Ectodermal cell (in vitro differentiated cells): Measurements from ENCODE around the gene NKX2-8.

ENCODE experiments used
- H3K27ac ChIP-seq: 2 replicates; pipeline ENCODE4 v1.7.0; 2013; ENCODE audit warnings: mild to moderate bottlenecking, low read depth, low read length; ENCODE audit not compliant: insufficient read depth, poor library complexity, severe bottlenecking
- H3K27me3 ChIP-seq: 2 replicates; pipeline ENCODE4 v1.7.0; 2013; ENCODE audit warnings: mild to moderate bottlenecking, low read length; ENCODE audit not compliant: insufficient read depth, control insufficient read depth, poor library complexity, severe bottlenecking
- H3K36me3 ChIP-seq: one replicate; pipeline ENCODE4 v1.7.0; 2013; ENCODE audit warnings: low read length; ENCODE audit not compliant: control insufficient read depth, insufficient read depth
- H3K4me1 ChIP-seq: one replicate; pipeline ENCODE4 v1.7.0; 2013; ENCODE audit warnings: low read length; ENCODE audit not compliant: control insufficient read depth, insufficient read depth
- H3K4me3 ChIP-seq: 2 replicates; pipeline ENCODE4 v1.7.0; 2013; ENCODE audit warnings: low read depth, low read length, control low read depth; ENCODE audit not compliant: insufficient read depth
- H3K9me3 ChIP-seq: 2 replicates; pipeline ENCODE4 v1.7.0; 2013; ENCODE audit warnings: mild to moderate bottlenecking, low read length, moderate library complexity; ENCODE audit not compliant: control insufficient read depth
- WGBS, 2 experiments: methylation state at CpG; one replicate each; pipeline ENCODE4 v1.1.7; 2013; ENCODE audit warnings: missing lambda C conversion rate in 2 of 2; 5-methylcytosine and 5-hydroxymethylcytosine counted together

NKX2-8 gene

DNA sequence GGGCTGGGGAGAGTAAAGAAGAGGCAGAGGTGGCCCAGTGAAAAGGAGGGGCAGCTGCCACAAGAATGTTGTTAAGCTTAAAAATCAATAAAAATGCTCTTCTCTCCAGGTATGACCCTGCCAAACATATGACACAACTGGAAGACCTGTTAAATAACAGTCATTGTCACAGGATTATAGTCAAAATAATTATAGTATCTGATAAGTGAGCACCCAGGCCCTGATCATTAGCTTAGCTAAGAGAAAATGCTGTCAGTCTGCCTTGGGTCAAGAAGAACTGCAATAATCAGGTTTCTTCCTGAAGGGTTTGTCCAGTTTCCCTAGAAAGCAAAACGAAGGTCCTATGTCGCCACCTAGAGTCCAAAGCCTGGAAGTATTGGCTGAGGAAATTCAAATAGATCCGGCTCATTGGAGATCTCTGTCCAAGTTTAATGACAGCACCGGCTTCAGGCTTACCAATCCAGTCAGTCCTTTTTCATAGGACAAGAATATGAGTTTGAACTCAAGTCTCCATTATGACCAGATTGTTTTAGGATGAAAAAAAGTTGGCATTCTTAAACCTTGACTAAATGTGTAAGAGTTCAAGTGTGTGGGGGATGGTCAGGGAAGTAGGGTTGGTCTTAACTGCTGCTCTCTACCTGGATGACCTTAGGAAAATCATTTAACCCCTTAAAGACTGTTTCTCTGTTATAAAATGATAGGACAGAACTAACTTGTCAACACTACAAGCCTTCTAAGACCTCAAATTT is 22.5 kb upstream of the NKX2-8 start:
- WGBS, 2 experiments, result 2 to 4% methylated on average over 4 of the region's 4 CpGs

DNA sequence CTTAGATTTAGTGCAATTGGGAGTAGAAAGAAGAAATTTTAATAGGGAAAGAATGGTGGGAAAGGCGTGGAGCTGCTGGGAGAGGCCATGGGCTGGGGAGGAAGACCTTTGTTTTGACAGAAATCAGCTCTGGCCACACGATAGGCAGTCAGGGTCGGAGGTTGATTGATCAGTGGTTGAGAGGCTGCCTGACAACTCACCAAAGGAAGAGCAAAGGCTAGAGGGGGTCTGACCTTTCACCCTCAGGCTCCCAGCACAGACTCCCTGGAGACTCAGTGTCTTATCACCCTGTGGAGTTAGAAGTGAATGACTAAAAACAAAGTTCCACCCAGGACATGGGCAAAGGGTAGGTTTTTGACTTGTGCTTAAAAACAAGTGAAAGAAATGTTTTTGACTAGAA is 18.0 kb upstream of the NKX2-8 start:
- Histone ChIP-seq H3K9me3 (no peaks in the 10 kb centered on the region), H3K4me1 (peaks cover 9% of the 10 kb centered on the region), H3K36me3 (no peaks in the 10 kb centered on the region), H3K27me3 (peaks cover 44% of the 10 kb centered on the region), H3K4me3 (no peak overlapping the region), H3K27ac (no peak overlapping the region)
- 11% methylated on average over 3 of the region's 3 CpGs for WGBS, 2 experiments

More for the DNA sequence above, 22.5 kb upstream of the NKX2-8 start:
- H3K4me1 ChIP-seq, result peaks cover 9% of the 10 kb centered on the region
- H3K27ac ChIP-seq, result no peak overlapping the region
- H3K9me3 ChIP-seq, result no peaks in the 10 kb centered on the region
- no peaks in the 10 kb centered on the region for H3K36me3 ChIP-seq
- no peak overlapping the region for H3K4me3 ChIP-seq
- H3K27me3 ChIP-seq, result peaks cover 15% of the 10 kb centered on the region

DNA sequence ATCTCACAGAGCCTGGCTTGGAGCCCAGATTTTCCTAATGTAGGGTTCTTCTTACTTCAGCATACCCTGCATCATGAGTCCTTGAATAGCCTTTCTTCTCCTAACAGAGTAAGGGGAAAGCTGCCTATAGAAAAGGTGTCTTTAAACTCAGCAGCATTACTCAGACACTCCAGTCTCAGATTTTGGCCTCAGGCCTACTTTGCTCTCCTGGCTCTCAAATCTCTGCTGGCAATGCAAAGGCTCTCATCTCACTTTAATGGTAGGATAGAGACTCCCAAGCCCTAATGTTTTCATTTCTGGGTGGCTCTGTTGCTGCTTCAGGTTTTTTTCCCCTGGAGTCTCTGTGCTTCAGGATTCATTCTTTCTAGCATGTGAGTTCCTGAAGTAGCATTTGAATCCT is 9.1 kb upstream of the NKX2-8 start:
- Histone ChIP-seq H3K36me3 (no peaks in the 10 kb centered on the region), H3K4me3 (no peak overlapping the region), H3K9me3 (no peaks in the 10 kb centered on the region), H3K4me1 (no peaks in the 10 kb centered on the region), H3K27ac (no peak overlapping the region), H3K27me3 (peaks cover 99% of the 10 kb centered on the region)

DNA sequence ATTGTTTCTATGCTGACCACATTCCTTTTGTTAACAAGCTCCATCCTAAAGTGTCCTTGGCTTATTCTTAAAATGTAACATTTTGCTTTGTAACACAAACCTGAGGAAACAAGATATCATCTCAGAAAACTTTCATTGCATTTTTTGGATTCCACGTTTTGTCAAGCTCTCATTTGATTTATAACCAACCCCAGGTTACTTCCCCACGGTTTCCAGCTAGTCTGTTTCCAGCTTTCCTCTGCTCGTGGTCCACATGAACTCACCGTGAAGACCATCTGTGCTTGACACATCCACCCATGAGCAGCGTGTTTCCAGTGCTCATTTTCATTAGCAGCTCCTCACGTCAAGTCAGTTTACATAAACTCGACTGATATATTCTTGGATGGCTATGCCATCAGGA is 6.4 kb upstream of the NKX2-8 start:
- no peaks in the 10 kb centered on the region for H3K9me3 ChIP-seq
- peaks cover 100% of the 10 kb centered on the region for H3K27me3 ChIP-seq
- WGBS, 2 experiments, result 31 to 36% methylated on average over 7 of the region's 7 CpGs

DNA sequence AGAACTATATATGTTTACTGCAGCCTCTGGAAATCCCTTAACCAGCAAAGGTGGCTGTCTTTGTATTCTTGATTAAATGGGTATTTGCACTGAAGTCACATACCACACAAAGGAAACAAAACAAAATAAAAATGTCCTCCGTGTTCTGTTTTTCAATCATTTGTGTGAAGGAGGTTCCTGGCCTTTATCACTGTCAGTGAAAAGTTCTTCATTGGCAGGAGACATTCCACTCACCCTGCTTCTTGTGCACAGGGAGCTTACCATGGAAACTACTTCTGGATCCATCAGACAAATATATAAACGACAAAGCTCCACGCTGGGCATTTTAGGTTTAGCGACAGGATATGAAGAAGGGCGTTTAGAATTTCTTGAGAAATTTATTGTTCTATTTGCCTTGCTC is 5.7 kb upstream of the NKX2-8 start:
- WGBS, 2 experiments, result 33 to 52% methylated on average over 5 of the region's 5 CpGs
- no peaks in the 10 kb centered on the region for H3K4me1 ChIP-seq
- no peaks in the 10 kb centered on the region for H3K36me3 ChIP-seq
- peaks cover 100% of the 10 kb centered on the region for H3K27me3 ChIP-seq
- H3K4me3 ChIP-seq, result no peak overlapping the region
- no peak overlapping the region for H3K27ac ChIP-seq
- no peaks in the 10 kb centered on the region for H3K9me3 ChIP-seq

More for the DNA sequence above, 6.4 kb upstream of the NKX2-8 start:
- H3K4me1 ChIP-seq, result no peaks in the 10 kb centered on the region
- no peak overlapping the region for H3K4me3 ChIP-seq
- H3K27ac ChIP-seq, result no peak overlapping the region
- no peaks in the 10 kb centered on the region for H3K36me3 ChIP-seq

DNA sequence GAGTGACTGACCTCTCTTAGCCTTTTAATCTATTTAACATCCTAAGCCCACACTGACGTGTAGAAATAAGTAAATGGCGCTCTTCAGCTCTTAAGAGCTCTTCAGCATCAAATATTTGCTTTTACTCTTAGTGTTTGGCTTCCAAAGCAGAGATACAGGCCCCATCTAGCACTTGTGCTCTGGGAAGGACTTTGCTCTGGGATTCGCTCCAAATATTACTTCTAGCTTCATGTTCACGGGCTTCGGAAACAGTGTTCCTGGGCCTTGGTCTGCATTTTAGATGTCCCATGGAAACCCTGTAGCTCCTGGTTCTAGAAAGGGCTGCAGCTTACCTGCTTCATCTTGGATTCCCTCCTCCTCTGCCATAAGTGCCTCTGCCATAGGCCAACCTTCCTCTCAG is 2.7 kb upstream of the NKX2-8 start:
- H3K36me3 ChIP-seq, result no peaks in the 10 kb centered on the region
- 56 to 57% methylated on average over 5 of the region's 5 CpGs for WGBS, 2 experiments
- peaks cover 4% of the 10 kb centered on the region for H3K4me1 ChIP-seq
- no peak overlapping the region for H3K4me3 ChIP-seq
- H3K9me3 ChIP-seq, result no peaks in the 10 kb centered on the region
- H3K27me3 ChIP-seq, result peaks cover 100% of the 10 kb centered on the region
- no peak overlapping the region for H3K27ac ChIP-seq

DNA sequence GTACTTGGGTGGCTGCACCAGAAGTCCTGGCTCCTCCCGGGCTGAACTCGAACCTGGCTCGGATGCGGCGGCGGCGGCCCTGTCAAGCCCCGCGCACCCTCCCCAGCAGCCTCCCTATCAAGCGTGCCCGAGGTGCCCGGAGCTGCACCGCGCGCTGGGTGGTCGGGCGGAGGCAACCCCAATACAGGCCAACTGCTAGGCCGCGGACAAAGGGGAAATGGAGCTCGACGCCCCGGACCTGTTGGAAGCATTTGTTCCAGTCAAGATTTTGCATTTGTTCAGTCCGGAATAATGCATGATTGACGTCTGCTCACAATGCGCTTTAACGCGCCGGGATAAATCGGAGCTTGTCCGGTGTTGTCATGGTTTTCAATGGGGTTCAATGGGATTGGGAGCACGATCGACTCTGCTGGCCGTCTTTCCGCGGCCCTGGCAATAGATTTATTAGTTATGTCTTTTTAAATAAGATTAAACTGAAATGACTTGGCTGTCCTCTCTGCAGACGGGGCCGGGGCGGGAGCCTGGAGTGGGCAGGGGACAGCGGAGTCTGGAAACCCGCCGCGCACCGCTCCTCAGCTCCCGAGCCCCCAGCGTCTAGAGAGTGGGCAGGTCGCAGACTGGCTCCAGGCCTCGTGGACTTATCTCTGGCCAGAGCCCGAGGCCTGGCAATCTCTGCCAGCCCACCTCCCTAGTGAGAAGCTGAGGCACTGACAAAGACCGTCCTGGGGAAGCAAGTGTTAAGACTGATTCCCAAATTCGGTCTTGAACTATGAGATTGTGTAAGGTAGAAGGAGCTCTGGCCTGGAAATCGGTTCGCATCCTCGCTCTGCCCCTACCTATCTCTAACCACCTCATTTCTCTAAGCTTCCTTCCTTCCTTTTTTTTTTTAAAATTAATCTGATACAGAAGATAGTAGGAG is 1.7 kb upstream of the NKX2-8 start:
- Histone ChIP-seq H3K9me3 (no peaks in the 10 kb centered on the region), H3K27ac (no peak overlapping the region), H3K36me3 (no peaks in the 10 kb centered on the region), H3K4me3 (no peak overlapping the region), H3K4me1 (peaks cover 12% of the 10 kb centered on the region), H3K27me3 (peaks cover 100% of the 10 kb centered on the region)
- 32% methylated on average over 49 to 53 of the region's 53 CpGs for WGBS, 2 experiments

DNA sequence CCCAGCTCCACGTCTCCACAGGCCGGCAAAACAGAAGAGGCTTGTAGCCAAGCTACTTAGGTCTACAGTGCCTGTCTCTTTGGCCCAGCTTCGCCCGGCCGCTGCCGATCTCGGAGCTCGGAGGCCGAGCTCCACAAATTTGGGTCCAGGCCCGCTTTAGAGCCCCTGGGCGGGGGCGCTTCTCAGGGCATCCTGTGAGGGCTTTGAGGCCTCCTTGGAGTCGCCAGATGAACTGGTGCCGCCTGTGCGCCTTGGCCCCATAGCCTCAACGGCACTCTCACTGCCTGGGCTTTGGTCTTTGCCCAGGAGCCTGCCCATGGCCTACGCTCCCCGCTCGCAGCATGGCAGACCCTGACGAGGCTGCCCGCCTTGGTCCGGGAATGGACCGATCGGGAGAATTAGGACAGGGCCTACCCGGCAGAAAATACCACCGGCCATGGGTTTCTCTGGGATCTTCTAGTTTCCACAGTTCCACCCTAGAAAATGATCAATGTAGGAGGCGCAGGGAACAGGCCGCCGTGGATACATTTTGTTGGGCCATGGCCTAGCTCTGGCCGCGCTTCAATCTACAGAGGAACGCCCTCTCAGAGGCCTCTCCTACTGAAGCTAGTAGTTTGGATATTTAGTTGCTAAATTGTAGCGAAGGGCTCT is 953 bp upstream of the NKX2-8 start:
- H3K36me3 ChIP-seq, result no peaks in the 10 kb centered on the region
- H3K4me3 ChIP-seq, result no peak overlapping the region
- H3K27me3 ChIP-seq, result peaks cover 100% of the 10 kb centered on the region
- H3K4me1 ChIP-seq, result peaks cover 17% of the 10 kb centered on the region
- no peaks in the 10 kb centered on the region for H3K9me3 ChIP-seq
- 31 to 35% methylated on average over 33 of the region's 33 CpGs for whole genome bisulfite sequencing, 2 experiments
- H3K27ac ChIP-seq, result no peak overlapping the region

DNA sequence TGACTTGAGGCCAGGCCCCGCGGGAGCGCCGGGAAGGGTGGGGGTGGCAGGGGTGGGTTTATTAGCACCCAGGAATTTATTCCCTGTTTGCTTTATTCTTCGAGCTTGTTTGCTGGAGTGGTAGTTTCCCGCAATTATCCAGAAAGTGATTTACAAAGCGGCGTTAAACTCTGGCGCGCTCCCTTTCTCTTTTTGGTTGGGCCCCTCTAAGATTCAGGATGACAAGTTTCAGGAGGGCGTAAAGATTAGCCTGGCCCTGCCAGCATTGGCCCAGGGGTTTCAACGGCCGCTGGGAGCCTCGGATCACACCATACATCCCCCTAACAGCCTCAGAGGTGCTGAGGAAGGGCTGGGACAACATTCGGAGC is 444 bp upstream of the NKX2-8 start:
- Histone ChIP-seq H3K4me3 (no peak overlapping the region), H3K27me3 (peaks cover 100% of the 10 kb centered on the region), H3K9me3 (no peaks in the 10 kb centered on the region), H3K4me1 (peaks cover 17% of the 10 kb centered on the region), H3K36me3 (no peaks in the 10 kb centered on the region), H3K27ac (no peak overlapping the region)
- 7 to 10% methylated on average over 15 of the region's 15 CpGs for WGBS, 2 experiments
